Omental fat pad (tissue), 4 donors: ENCODE data around the gene EFCAB9. TPM values are rescaled to one million over a fixed set of nuclear protein-coding genes. Genes with fewer than 3 reads are reported as not detected.

Experiments used
- ATAC-seq: fragments of 150-250 bp; one replicate; pipeline ENCODE4 v1.9.1; 2016; ENCODE audit warnings: mild to moderate bottlenecking, moderate library complexity; ENCODE audit not compliant: low FRiP score
- DNase-seq: peaks from one replicate; pipeline ENCODE4 v3.0.0-alpha.2; 2019; ENCODE audit warnings: low spot score
- total RNA-seq, 4 donors: library from RNA; depleted of rRNA; stranded (reverse); fragments of >200 nt; gene quantifications; one replicate each; pipeline ENCODE4 v1.1.0, GENCODE V29; 2016
- TF ChIP-seq, protein P1 (sequence below), 3 donors: fragments of 450-650 bp; IDR thresholded peaks; one replicate each; pipeline ENCODE4 v1.5.1; 2016 to 2017; ENCODE audit warnings: antibody characterized with exemption in 3 of 3, mild to moderate bottlenecking in 3 of 3, moderate library complexity in 2 of 3

EFCAB9 gene
- total RNA-seq, 4 donors from 2014 or later = not detected

DNA sequence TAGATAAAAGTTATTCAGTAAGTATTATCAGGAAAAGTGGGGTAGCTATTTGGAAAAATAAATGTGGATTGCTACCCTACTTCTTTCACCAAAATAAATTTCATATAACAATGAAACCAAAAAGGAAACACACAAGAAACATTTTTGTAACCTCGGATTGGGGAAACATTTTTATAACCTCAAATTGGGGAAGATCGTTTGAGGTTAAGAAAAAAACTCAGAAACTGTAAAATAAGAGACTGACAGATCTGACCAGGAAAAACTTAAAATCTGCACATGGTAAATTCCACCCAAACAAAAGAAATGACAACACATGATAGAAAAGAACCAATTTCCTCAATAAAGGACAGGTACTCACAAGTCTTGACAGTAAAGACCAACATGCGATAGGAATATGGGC is 13.5 kb downstream of the EFCAB9 start:
- DNase-seq (no peak), ATAC-seq (no peak)
- TF ChIP-seq, protein P1, sequence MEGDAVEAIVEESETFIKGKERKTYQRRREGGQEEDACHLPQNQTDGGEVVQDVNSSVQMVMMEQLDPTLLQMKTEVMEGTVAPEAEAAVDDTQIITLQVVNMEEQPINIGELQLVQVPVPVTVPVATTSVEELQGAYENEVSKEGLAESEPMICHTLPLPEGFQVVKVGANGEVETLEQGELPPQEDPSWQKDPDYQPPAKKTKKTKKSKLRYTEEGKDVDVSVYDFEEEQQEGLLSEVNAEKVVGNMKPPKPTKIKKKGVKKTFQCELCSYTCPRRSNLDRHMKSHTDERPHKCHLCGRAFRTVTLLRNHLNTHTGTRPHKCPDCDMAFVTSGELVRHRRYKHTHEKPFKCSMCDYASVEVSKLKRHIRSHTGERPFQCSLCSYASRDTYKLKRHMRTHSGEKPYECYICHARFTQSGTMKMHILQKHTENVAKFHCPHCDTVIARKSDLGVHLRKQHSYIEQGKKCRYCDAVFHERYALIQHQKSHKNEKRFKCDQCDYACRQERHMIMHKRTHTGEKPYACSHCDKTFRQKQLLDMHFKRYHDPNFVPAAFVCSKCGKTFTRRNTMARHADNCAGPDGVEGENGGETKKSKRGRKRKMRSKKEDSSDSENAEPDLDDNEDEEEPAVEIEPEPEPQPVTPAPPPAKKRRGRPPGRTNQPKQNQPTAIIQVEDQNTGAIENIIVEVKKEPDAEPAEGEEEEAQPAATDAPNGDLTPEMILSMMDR (IDR thresholded peaks at IDR 0.05) = no peak

DNA sequence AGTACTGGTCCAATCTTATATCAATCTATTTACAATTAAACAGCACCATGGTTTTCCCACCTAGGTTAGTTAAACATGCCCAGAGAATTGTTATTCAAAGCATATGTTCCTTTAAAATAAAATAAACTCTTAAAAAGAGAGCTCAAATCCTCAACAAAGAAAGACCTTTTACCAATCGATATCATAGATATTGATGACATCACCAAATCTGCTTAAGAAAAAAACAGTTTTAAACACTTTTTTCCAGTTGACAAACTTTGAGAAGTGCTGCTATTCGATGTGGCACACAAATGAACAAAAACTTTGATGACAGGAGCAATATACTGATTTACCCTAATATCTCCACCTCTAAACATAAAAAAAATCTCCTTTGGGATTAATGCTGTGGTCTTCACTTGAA is 15.7 kb downstream of the EFCAB9 start:
- TF ChIP-seq, protein P1 (IDR thresholded peaks at IDR 0.05) = no peak
- DNase-seq (no peak), ATAC-seq (no peak)

DNA sequence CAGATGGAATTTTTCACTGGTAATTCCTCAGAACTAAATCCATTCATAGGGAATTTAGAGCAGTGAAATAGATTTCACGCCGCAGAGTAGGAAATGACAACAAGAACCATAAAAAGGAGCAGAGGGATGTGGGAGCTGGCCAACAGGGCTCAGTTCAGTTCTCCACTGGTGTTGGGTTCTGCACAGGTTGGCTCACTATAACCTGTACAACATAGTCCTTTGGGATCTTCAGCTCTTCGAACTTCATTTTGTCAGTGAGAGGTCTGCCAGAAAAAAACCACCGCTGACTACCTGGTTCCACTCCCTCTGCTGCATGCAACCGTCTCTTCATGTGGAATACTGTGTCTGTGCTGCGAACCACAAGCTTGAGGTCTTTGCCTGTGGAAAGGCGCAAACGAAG is 17.7 kb downstream of the EFCAB9 start:
- no peak for DNase-seq
- TF ChIP-seq, protein P1 (IDR thresholded peaks at IDR 0.05) = no peak
- ATAC-seq = no peak

DNA sequence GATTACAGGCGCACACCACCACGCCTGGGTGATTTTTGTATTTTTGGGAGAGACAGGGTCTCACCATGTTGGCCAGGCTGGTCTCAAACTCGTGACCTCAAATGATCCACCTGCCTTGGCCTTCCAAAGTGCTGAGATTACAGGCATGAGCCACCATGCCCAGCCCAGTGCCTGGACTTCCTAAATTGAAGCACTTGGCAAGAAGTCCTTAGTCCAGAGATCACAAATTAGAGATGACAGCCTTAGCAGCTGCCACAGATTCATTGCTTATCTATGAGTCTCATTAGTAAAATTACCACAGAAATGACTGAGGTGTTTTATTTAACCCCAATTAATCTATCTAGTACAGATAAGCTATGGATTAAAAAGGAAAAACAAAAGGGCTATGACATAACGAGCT is 19.2 kb downstream of the EFCAB9 start:
- no peak for DNase-seq
- TF ChIP-seq, protein P1 (IDR thresholded peaks at IDR 0.05) = no peak
- ATAC-seq = no peak

DNA sequence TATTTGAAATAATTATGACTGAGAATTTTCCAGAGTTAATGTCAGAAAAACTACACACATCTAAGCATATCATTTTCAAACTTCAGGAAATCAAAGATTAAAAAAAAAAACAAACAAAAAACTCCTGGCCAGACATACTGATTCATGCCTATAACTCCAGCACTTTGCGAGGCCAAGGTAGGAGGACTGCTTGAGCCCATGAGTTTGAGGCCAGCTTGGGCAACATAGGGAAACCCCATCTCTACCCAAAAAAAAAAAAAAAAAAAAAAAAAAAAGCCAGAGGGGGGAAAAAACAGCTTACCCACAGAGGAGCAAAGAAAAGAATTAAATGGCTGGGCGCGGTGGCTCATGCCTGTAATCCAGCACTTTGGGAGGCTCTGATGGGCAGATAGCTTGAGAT is 22.4 kb downstream of the EFCAB9 start:
- DNase-seq (no peak), ATAC-seq (no peak)
- TF ChIP-seq, protein P1 (IDR thresholded peaks at IDR 0.05) = no peak

DNA sequence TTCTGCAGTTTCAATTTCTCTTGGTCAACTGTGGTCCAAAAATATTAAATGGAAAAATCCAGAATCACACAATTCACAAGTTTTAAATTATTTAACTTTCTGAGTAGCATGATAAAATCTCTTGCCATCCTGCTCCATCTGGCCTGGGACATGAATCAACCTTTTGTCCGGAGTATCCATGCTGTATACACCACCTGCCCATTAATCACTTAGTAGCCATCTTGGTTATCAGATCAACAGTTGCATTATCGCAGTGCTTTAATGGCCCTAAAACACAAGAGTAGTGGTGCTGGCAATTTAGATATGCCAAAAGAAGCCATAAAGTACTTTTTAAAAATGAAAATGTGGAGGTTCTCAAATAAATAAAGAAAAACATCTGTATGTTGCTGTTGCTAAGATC is 25.3 kb downstream of the EFCAB9 start:
- TF ChIP-seq, protein P1 (IDR thresholded peaks at IDR 0.05) = no peak
- DNase-seq = no peak
- ATAC-seq = no peak

DNA sequence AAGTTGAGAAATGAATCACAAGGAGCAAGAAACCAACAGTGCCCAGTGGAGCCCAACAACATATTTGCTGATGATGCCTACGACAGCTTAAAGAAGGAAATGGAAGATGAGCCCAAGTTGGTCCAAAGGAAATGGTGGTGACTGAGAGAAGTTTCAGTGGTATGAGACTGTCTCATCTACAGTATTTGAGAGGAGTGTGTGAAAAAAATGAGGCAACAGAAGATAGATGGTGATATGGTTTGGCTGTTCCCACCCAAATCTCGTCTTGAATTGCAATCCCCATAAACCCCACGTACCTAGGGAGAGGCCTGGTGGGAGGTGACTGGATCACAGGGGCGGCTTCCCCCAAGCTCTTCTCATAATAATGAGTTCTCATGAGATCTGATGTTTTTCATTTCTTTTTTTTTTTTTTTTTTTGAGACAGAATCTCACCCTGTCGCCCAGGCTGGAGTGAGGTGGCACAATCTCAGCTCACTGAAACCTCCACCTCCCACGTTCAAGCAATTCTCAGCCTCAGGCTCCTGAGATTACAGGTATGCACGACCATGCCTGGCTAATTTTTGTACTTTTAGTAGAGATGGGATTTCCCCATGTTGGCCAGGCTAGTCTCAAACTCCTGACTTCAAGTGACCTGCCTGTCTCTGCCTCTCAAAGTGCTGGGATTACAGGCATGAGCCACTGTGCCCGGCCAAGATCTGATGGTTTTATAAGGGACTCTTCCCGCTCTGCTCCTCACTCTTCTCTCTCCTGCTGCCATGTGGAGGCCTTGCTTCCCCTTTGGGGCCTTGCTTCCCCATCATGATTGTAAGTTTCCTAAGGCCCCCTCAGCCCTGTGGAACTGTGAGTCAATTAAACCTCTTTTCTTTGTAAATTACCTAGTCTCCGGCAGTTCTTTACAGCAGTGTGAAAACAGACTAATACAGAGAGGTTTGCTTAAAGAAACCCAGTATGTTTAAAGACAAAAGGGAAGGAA is 30.2 kb downstream of the EFCAB9 start:
- TF ChIP-seq, protein P1 (IDR thresholded peaks at IDR 0.05) = no peak
- no peak for ATAC-seq
- DNase-seq = no peak
